HepG2 (cell line): ENCODE measurements around the gene DIPK1C. TPM values are rescaled to one million over a fixed set of nuclear protein-coding genes. Genes with fewer than 3 reads are reported as not detected.

Experiments
- ATF1 ChIP-seq: IDR thresholded peaks from 2 replicates; pipeline ENCODE4 v1.6.1; 2016; ENCODE audit warnings: mild to moderate bottlenecking, control low read depth
- FOXK2 ChIP-seq: fragments of 450-650 bp; IDR thresholded peaks from 2 replicates; pipeline ENCODE4 v1.6.1; 2016
- HNRNPUL1 ChIP-seq: fragments of 200-400 bp; formaldehyde crosslinking; IDR thresholded peaks from 2 replicates; pipeline ENCODE4 v1.6.1; 2017; ENCODE audit warnings: low read depth, mild to moderate bottlenecking, low read length, moderate library complexity
- IRF2 ChIP-seq: IDR thresholded peaks from 2 replicates; pipeline ENCODE4 v1.6.1; 2018; ENCODE audit warnings: missing genetic modification reagents, missing compliant biosample characterization
- MIXL1 ChIP-seq: IDR thresholded peaks from 2 replicates; pipeline ENCODE4 v1.6.1; 2016
- SATB2 ChIP-seq: sonication (generic); formaldehyde crosslinking; IDR thresholded peaks from 2 replicates; pipeline ENCODE4 v1.5.0; 2020; ENCODE audit warnings: missing genetic modification reagents
- SIN3B ChIP-seq: fragments of 150-350 bp; IDR thresholded peaks from 2 replicates; pipeline ENCODE4 v1.6.1; 2014; ENCODE audit warnings: low read length
- SP1 ChIP-seq, 2 experiments: fragments of 450-650 bp in 1 of 2; sonication (generic) in 1 of 2; formaldehyde crosslinking in 1 of 2; IDR thresholded peaks; 2 replicates each; pipeline versions ENCODE4 v1.4.0 to v1.6.1; 2016 to 2020; ENCODE audit warnings: missing genetic modification reagents in 1 of 2
- ZFP91 ChIP-seq: sonication (generic); formaldehyde crosslinking; IDR thresholded peaks from 2 replicates; pipeline ENCODE4 v1.9.0; 2022; ENCODE audit warnings: missing genetic modification reagents, mild to moderate bottlenecking, borderline replicate concordance
- ZNF10 ChIP-seq: sonication (generic); formaldehyde crosslinking; IDR thresholded peaks from 2 replicates; pipeline ENCODE4 v1.4.0; 2020; ENCODE audit warnings: mild to moderate bottlenecking, low read depth, missing genetic modification reagents, borderline replicate concordance
- ZNF136 ChIP-seq: sonication (generic); formaldehyde crosslinking; IDR thresholded peaks from 2 replicates; pipeline ENCODE4 v1.8.1; 2022; ENCODE audit warnings: low read depth, mild to moderate bottlenecking, moderate library complexity, missing genetic modification reagents
- ZNF543 ChIP-seq: sonication (generic); formaldehyde crosslinking; IDR thresholded peaks from 2 replicates; pipeline ENCODE4 v1.4.0; 2020; ENCODE audit warnings: mild to moderate bottlenecking, missing genetic modification reagents
- ZNF646 ChIP-seq: sonication (generic); formaldehyde crosslinking; IDR thresholded peaks from 2 replicates; pipeline ENCODE4 v1.9.0; 2021; ENCODE audit warnings: mild to moderate bottlenecking, missing genetic modification reagents
- ZSCAN25 ChIP-seq: sonication (generic); formaldehyde crosslinking; IDR thresholded peaks from 2 replicates; pipeline ENCODE4 v1.8.0; 2022; ENCODE audit warnings: mild to moderate bottlenecking, missing genetic modification reagents
- polyA plus RNA-seq, 8 experiments: library from polyadenylated mRNA; depleted of rRNA in 3 of 8; stranded (reverse) in 7 of 8; unstranded in 1 of 8; fragments of >200 nt; fragmentation: Illumina TruSeq in 4 of 8; extraction: Trizol in 4 of 8; gene quantifications; 2 replicates each; pipeline versions ENCODE4 v1.2.1 to v1.2.3, GENCODE V29; 2011 to 2016; ENCODE audit warnings: low read depth in 4 of 8, missing spikeins in 1 of 8, mixed read lengths in 1 of 8; ENCODE audit not compliant: insufficient read depth in 1 of 8
- total RNA-seq, 5 experiments: library from RNA; depleted of rRNA; stranded (reverse); fragments of >200 nt; fragmentation: Illumina TruSeq; extraction: Trizol; gene quantifications; 2 replicates each; pipeline ENCODE4 v1.2.3, GENCODE V29; 2016; ENCODE audit warnings: low read depth in 1 of 5
- TF ChIP-seq, protein P1 (sequence below): sonication (generic); formaldehyde crosslinking; IDR thresholded peaks from 2 replicates; pipeline ENCODE4 v1.4.0; 2020; ENCODE audit warnings: missing genetic modification reagents
- TF ChIP-seq, protein P2 (sequence below): sonication (generic); formaldehyde crosslinking; IDR thresholded peaks from 2 replicates; pipeline ENCODE4 v1.8.0; 2022; ENCODE audit warnings: mild to moderate bottlenecking, missing genetic modification reagents; ENCODE audit not compliant: insufficient replicate concordance

Gene DIPK1C
- total and polyA plus RNA-seq, 2 of the 13 experiments (the other 11 are each of a cell fraction or from before 2014, with no cell fraction given), result 1.8 TPM; not detected in 1

DNA sequence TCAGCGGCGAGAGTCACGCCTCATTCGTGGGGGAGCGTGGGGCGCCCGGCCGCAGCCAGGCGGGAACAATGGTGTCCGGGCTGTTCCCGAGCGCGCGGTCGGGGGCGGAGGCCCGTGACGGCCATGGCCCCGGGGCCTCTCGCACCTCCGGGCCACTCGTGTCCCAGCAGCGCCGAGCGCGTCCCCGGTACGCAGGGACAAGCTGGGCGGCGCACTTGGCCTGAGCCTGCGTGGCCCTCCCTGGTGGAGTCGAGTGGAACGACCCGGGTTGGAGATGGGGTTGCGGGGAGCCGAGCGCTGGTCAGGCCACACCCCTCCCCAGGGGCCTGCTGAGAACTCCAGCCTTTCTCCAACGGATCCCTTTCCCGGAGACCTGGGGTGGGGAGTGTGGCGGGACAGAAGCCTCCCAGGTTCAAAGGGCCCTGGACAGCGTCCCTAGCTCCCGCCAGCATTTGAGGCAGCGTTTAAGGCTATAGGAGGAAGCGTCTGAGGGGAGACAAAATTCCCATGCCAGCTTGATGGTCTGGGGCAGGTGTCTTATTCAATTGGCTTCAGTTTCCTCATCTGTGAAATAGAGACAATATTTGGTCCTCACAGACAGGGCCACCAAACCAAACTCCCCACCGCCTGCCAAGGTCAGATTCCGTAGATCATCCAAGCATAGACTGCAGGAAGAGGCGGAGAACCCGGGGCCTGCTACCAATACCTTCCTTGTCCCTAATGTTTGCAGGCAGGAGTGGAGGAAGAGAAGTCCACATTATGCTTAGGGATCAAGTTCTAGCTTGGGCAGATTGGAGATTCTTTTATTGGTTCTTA lies 39.6 kb upstream of the DIPK1C start (continued):
- TF ChIP-seq MIXL1 (no peak), ATF1 (CRISPR knock-in tag) (no peak), IRF2 (CRISPR knock-in tag) (no peak; the same call in 1 of the 2 replicates), ZNF646 (CRISPR knock-in tag) (no peak), ZNF136 (0 out of 2 replicates have a peak, but pooled peaks have one; percentile 37), FOXK2 (no peak), ZNF10 (no peak), ZSCAN25 (CRISPR knock-in tag) (no peak), HNRNPUL1 (no peak), SP1 (IDR thresholded peaks at IDR 0.05) (no peak), SP1 (CRISPR knock-in tag; IDR thresholded peaks at IDR 0.05) (no peak), ZNF543 (CRISPR knock-in tag) (peak; percentile 36; the same call in 1 of the 2 replicates), ZFP91 (peak; percentile 34; the same call in 1 of the 2 replicates), SIN3B (no peak), SATB2 (CRISPR knock-in tag) (no peak)
- TF ChIP-seq, protein P1, sequence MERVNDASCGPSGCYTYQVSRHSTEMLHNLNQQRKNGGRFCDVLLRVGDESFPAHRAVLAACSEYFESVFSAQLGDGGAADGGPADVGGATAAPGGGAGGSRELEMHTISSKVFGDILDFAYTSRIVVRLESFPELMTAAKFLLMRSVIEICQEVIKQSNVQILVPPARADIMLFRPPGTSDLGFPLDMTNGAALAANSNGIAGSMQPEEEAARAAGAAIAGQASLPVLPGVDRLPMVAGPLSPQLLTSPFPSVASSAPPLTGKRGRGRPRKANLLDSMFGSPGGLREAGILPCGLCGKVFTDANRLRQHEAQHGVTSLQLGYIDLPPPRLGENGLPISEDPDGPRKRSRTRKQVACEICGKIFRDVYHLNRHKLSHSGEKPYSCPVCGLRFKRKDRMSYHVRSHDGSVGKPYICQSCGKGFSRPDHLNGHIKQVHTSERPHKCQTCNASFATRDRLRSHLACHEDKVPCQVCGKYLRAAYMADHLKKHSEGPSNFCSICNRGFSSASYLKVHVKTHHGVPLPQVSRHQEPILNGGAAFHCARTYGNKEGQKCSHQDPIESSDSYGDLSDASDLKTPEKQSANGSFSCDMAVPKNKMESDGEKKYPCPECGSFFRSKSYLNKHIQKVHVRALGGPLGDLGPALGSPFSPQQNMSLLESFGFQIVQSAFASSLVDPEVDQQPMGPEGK (CRISPR knock-in tag), result no peak
- TF ChIP-seq, protein P2, sequence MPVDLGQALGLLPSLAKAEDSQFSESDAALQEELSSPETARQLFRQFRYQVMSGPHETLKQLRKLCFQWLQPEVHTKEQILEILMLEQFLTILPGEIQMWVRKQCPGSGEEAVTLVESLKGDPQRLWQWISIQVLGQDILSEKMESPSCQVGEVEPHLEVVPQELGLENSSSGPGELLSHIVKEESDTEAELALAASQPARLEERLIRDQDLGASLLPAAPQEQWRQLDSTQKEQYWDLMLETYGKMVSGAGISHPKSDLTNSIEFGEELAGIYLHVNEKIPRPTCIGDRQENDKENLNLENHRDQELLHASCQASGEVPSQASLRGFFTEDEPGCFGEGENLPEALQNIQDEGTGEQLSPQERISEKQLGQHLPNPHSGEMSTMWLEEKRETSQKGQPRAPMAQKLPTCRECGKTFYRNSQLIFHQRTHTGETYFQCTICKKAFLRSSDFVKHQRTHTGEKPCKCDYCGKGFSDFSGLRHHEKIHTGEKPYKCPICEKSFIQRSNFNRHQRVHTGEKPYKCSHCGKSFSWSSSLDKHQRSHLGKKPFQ (CRISPR knock-in tag), result no peak
